Measurements from ENCODE around the gene ERFE. TPM values are rescaled to one million over a fixed set of nuclear protein-coding genes. Genes with fewer than 3 reads are reported as not detected.

ERFE gene
- total and polyA plus RNA-seq, 2 experiments from 2014 or later, result 0.41 to 0.86 TPM

GRCh38 chr2:238123218-238123971 lies 35.4 kb upstream of the ERFE start:
- DNase-seq, result no peak
- Histone ChIP-seq H3K4me3 (no peak overlapping the region), H3K9me3 (ENCODE audit: low read depth) (no peaks in the 10 kb centered on the region), H3K27me3 (replicated peaks; ENCODE audit: insufficient read depth) (no peaks in the 10 kb centered on the region), H3F3A (ENCODE audit: insufficient read depth) (no peaks in the 10 kb centered on the region), H3K9ac (no peak overlapping the region), H4K20me1 (ENCODE audit: insufficient read depth) (no peaks in the 10 kb centered on the region), H3K4me1 (ENCODE audit: insufficient read depth) (no peaks in the 10 kb centered on the region), H3K27ac (no peak overlapping the region), H3K9me2 (ENCODE audit: insufficient read depth) (no peaks in the 10 kb centered on the region), H2AFZ (no peak overlapping the region), H3K36me3 (ENCODE audit: low read depth) (no peaks in the 10 kb centered on the region), H3K4me2 (ENCODE audit: unreplicated experiment) (no peak overlapping the region), H3K79me2 (ENCODE audit: insufficient read depth) (no peaks in the 10 kb centered on the region)
- 63 to 65% methylated on average over 22 of the region's 22 CpGs for WGBS, 2 experiments (ENCODE audit: low coverage in 1 of 2, low lambda C conversion rate in 2 of 2, missing lambda C conversion rate in 2 of 2)
- TF ChIP-seq EZH2phosphoT487 (IDR thresholded peaks at IDR 0.05; ENCODE audit: insufficient read depth, low read depth), result no peak
- TF ChIP-seq EZH2 (IDR thresholded peaks at IDR 0.05; ENCODE audit: insufficient read depth, poor library complexity, severe bottlenecking), result no peak
- in situ Hi-C loops (cut with MboI), result no loop called here

- Histone ChIP-seq H3K4me2 (ENCODE audit: unreplicated experiment) (no peak overlapping the region), H3K36me3 (ENCODE audit: low read depth) (no peaks in the 10 kb centered on the region), H3K27ac (no peak overlapping the region), H3K27me3 (replicated peaks; ENCODE audit: insufficient read depth) (no peaks in the 10 kb centered on the region), H3K9me3 (ENCODE audit: low read depth) (no peaks in the 10 kb centered on the region), H3K9me2 (ENCODE audit: insufficient read depth) (no peaks in the 10 kb centered on the region), H2AFZ (no peak overlapping the region), H3K4me3 (no peak overlapping the region), H3K79me2 (ENCODE audit: insufficient read depth) (no peaks in the 10 kb centered on the region), H3F3A (ENCODE audit: insufficient read depth) (no peaks in the 10 kb centered on the region), H3K4me1 (ENCODE audit: insufficient read depth) (no peaks in the 10 kb centered on the region), H4K20me1 (ENCODE audit: insufficient read depth) (no peaks in the 10 kb centered on the region), H3K9ac (no peak overlapping the region)
- in situ Hi-C loops (cut with MboI), result no loop called here
- 50 to 53% methylated on average over 14 of the region's 14 CpGs for WGBS, 2 experiments (ENCODE audit: low coverage in 1 of 2, low lambda C conversion rate in 2 of 2, missing lambda C conversion rate in 2 of 2)
- TF ChIP-seq EZH2phosphoT487 (IDR thresholded peaks at IDR 0.05; ENCODE audit: insufficient read depth, low read depth) (no peak), EZH2 (IDR thresholded peaks at IDR 0.05; ENCODE audit: insufficient read depth, poor library complexity, severe bottlenecking) (no peak)
- DNase-seq, result no peak
Observed at GRCh38 chr2:238123991-238124470, 34.7 kb upstream of the ERFE start.

GRCh38 chr2:238124488-238125126 lies 34.2 kb upstream of the ERFE start:
- H3K36me3 ChIP-seq (ENCODE audit: low read depth), result no peaks in the 10 kb centered on the region
- H3K4me3 ChIP-seq, result no peak overlapping the region
- H3K9me3 ChIP-seq (ENCODE audit: low read depth), result no peaks in the 10 kb centered on the region
- H3K27me3 ChIP-seq (replicated peaks; ENCODE audit: insufficient read depth), result no peaks in the 10 kb centered on the region
- no peak for DNase-seq
- H3K9ac ChIP-seq, result no peak overlapping the region
- TF ChIP-seq EZH2phosphoT487 (IDR thresholded peaks at IDR 0.05; ENCODE audit: insufficient read depth, low read depth), result no peak
- no peak for TF ChIP-seq EZH2 (IDR thresholded peaks at IDR 0.05; ENCODE audit: insufficient read depth, poor library complexity, severe bottlenecking)
- H2AFZ ChIP-seq, result no peak overlapping the region
- H3K4me2 ChIP-seq (ENCODE audit: unreplicated experiment), result no peak overlapping the region
- no peaks in the 10 kb centered on the region for H3K9me2 ChIP-seq (ENCODE audit: insufficient read depth)
- H4K20me1 ChIP-seq (ENCODE audit: insufficient read depth), result no peaks in the 10 kb centered on the region
- H3F3A ChIP-seq (ENCODE audit: insufficient read depth), result no peaks in the 10 kb centered on the region
- H3K79me2 ChIP-seq (ENCODE audit: insufficient read depth), result no peaks in the 10 kb centered on the region
- 73 to 79% methylated on average over 13 to 19 of the region's 19 CpGs for WGBS, 2 experiments (ENCODE audit: low coverage in 1 of 2, low lambda C conversion rate in 2 of 2, missing lambda C conversion rate in 2 of 2)
- H3K27ac ChIP-seq, result no peak overlapping the region
- in situ Hi-C loops (cut with MboI), result no loop called here
- no peaks in the 10 kb centered on the region for H3K4me1 ChIP-seq (ENCODE audit: insufficient read depth)

- Histone ChIP-seq H3K4me3 (no peak overlapping the region), H3K9me2 (ENCODE audit: insufficient read depth) (no peaks in the 10 kb centered on the region), H3F3A (ENCODE audit: insufficient read depth) (no peaks in the 10 kb centered on the region), H3K9me3 (ENCODE audit: low read depth) (no peaks in the 10 kb centered on the region), H3K79me2 (ENCODE audit: insufficient read depth) (no peaks in the 10 kb centered on the region), H3K36me3 (ENCODE audit: low read depth) (no peaks in the 10 kb centered on the region), H3K4me1 (ENCODE audit: insufficient read depth) (no peaks in the 10 kb centered on the region), H3K27me3 (replicated peaks; ENCODE audit: insufficient read depth) (no peaks in the 10 kb centered on the region), H3K27ac (no peak overlapping the region), H4K20me1 (ENCODE audit: insufficient read depth) (no peaks in the 10 kb centered on the region), H3K4me2 (ENCODE audit: unreplicated experiment) (no peak overlapping the region), H3K9ac (no peak overlapping the region), H2AFZ (no peak overlapping the region)
- WGBS, 2 experiments (ENCODE audit: low coverage in 1 of 2, low lambda C conversion rate in 2 of 2, missing lambda C conversion rate in 2 of 2), result 77 to 85% methylated on average over 16 to 19 of the region's 20 CpGs
- TF ChIP-seq EZH2phosphoT487 (IDR thresholded peaks at IDR 0.05; ENCODE audit: insufficient read depth, low read depth) (no peak), EZH2 (IDR thresholded peaks at IDR 0.05; ENCODE audit: insufficient read depth, poor library complexity, severe bottlenecking) (no peak)
- in situ Hi-C loops (cut with MboI), result no loop called here
- DNase-seq, result no peak
Observed at GRCh38 chr2:238125127-238125885, 33.5 kb upstream of the ERFE start.
